Sigmoid colon (tissue), 7 donors: Measurements from ENCODE around the gene IL4I1. TPM values are rescaled to one million over a fixed set of nuclear protein-coding genes. Genes with fewer than 3 reads are reported as not detected.

Source experiments
- DNase-seq: peaks from one replicate; pipeline ENCODE4 v3.0.0-alpha.2; 2019
- H3K27ac ChIP-seq, 4 donors: fragments of 200-600 bp; sonication (generic); one replicate each; pipeline ENCODE4 v1.5.1; 2016 to 2019; ENCODE audit warnings: mild to moderate bottlenecking in 1 of 4
- H3K27me3 ChIP-seq, 3 donors: fragments of 200-600 bp; sonication (generic); one replicate each; pipeline ENCODE4 v1.5.1; 2019; ENCODE audit warnings: mild to moderate bottlenecking in 1 of 3
- H3K36me3 ChIP-seq, 4 donors: fragments of 200-600 bp; sonication (generic); one replicate each; pipeline ENCODE4 v1.5.1; 2016 to 2019
- H3K4me1 ChIP-seq, 4 donors: fragments of 200-600 bp; sonication (generic); one replicate each; pipeline ENCODE4 v1.5.1; 2017 to 2019
- H3K4me3 ChIP-seq, 4 donors: fragments of 200-600 bp; sonication (generic); one replicate each; pipeline ENCODE4 v1.5.1; 2017 to 2019; ENCODE audit warnings: mild to moderate bottlenecking in 2 of 4, moderate library complexity in 1 of 4
- H3K9me3 ChIP-seq, 4 donors: fragments of 200-600 bp in 3 of 4; sonication (generic) in 3 of 4; one replicate each; pipeline versions ENCODE4 v1.5.1 to v1.6.1; 2013 to 2019
- EP300 ChIP-seq, 4 donors: sonication (generic); formaldehyde crosslinking; IDR thresholded peaks; one replicate each; pipeline ENCODE4 v1.6.1; 2017; ENCODE audit warnings: antibody characterized with exemption in 4 of 4
- POLR2A ChIP-seq, 2 donors: fragments of 450-650 bp; IDR thresholded peaks; one replicate each; pipeline ENCODE4 v1.6.1; 2016; ENCODE audit warnings: antibody characterized with exemption in 2 of 2, mild to moderate bottlenecking in 2 of 2, moderate library complexity in 2 of 2
- POLR2AphosphoS5 ChIP-seq, 4 donors: sonication (generic); formaldehyde crosslinking; IDR thresholded peaks; one replicate each; pipeline ENCODE4 v1.6.1; 2017; ENCODE audit warnings: antibody characterized with exemption in 4 of 4
- WGBS, 2 donors: extraction: QIAGEN DNeasy Blood & Tissue Kit; methylation state at CpG; one replicate each; pipeline ENCODE4 v1.1.7; 2013; 5-methylcytosine and 5-hydroxymethylcytosine counted together
- intact Hi-C: fragments of 100-400 bp; cut with DNase I; formaldehyde crosslinking; loops from one replicate; pipeline ENCODE4 v1.15.1; 2023
- polyA plus RNA-seq, 3 donors: library from polyadenylated mRNA; stranded (reverse); fragments of 200-250 nt; gene quantifications; one replicate each; pipeline ENCODE4 v1.2.3, GENCODE V29; 2013
- total RNA-seq, 4 donors: library from RNA; depleted of rRNA; stranded (reverse); fragments of >200 nt; gene quantifications; one replicate each; pipeline ENCODE4 v1.1.0, GENCODE V29; 2016
- TF ChIP-seq, protein P1 (sequence below), 4 experiments: fragments of 450-650 bp in 3 of 4; fragments of 200-600 bp in 1 of 4; IDR thresholded peaks; one replicate each; pipeline ENCODE4 v1.5.1; 2016 to 2019; ENCODE audit warnings: antibody characterized with exemption in 4 of 4, mild to moderate bottlenecking in 3 of 4, moderate library complexity in 2 of 4
- donor health status: healthy with polysubstance abuse.
- donor health status: Bipolar disorder and iron deficiency.
- donor health status: healthy.

Gene IL4I1
- total and polyA plus RNA-seq, 7 donors: 0.28 to 6.8 (median 0.66) TPM

DNA sequence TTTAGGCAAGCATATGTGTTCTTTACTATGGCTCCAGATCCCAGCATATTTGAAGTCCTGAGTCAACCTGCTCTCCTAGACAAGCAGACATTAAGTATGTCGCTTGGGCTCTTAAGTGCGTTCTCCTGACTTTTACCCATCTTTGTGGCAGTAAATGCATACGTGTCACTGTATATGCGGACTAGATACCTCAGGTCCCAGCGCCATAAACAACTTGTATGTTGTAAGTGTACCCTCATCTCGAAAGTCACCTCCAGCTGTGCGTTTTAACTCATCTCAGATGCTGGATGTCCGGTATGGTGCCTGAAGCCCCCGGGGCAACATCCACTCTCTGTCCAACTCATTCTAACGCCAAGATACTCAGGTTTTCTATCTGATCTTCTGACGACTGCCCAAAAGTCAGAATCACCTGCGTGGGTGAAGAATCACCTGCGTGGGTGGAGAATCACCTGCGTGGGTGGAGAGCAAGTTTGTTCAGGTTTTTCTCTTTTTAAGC, 44.0 kb downstream of the IL4I1 start:
- Histone ChIP-seq H3K4me3 (peak overlapping the region in 2 of 4 donors; percentile 94 to 96), H3K4me1 (peaks cover 0 to 44% (median 33%) of the 10 kb centered on the region in 4 donors)

DNA sequence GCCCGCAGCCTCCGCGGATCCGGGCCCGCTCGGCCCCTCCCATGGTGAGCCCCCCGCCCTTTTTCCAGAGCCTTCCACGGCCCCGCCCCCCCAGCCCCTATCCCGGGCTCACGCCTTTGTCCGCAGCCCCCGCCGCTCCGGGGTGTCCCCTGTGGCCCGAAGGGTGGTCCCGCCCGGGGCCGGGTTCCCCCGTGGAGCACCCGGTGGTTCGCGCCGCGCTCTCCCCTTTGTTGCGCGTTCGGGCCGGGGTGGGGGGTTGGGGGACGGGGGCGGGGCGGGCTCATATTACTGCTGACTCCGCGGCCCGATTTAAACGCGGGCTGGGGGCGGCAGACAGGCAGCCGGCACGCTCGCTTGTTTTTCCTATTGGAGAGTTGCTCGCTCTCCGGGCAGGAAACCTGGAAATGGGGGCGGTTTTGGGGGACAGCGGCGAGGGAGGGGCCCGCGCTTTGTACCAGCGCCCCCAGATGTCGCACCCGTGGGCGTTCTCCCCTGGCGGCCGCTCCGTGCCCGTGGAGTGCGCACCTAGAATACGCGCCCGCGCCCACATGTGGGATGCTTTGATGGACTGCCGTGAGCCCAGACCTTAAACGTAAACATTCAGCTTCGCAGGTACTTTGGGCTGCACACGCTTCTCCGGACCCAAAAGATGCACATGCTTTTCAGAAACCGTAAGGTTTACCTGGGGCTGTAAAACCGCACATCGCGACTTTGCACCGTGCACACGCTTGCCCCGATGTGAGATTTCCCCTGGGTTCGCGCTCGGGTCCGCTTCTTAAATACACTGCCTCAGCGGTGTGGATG, 45.0 kb downstream of the IL4I1 start:
- no peaks in the 10 kb centered on the region for H3K9me3 ChIP-seq
- peak overlapping the region; percentile 99 to 100 (median 100) for H3K27ac ChIP-seq
- TF ChIP-seq POLR2AphosphoS5 (IDR thresholded peaks at IDR 0.05): peak in 2 of 4 donors; percentile 7 to 26
- TF ChIP-seq, protein P1, sequence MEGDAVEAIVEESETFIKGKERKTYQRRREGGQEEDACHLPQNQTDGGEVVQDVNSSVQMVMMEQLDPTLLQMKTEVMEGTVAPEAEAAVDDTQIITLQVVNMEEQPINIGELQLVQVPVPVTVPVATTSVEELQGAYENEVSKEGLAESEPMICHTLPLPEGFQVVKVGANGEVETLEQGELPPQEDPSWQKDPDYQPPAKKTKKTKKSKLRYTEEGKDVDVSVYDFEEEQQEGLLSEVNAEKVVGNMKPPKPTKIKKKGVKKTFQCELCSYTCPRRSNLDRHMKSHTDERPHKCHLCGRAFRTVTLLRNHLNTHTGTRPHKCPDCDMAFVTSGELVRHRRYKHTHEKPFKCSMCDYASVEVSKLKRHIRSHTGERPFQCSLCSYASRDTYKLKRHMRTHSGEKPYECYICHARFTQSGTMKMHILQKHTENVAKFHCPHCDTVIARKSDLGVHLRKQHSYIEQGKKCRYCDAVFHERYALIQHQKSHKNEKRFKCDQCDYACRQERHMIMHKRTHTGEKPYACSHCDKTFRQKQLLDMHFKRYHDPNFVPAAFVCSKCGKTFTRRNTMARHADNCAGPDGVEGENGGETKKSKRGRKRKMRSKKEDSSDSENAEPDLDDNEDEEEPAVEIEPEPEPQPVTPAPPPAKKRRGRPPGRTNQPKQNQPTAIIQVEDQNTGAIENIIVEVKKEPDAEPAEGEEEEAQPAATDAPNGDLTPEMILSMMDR (IDR thresholded peaks at IDR 0.05): no peak
- intact Hi-C loops: loop anchor here (2.0 kb wide), 1 partner anchor 33 kb away; the partner anchor contains the start of gene MED25
- peaks cover 0 to 44% (median 33%) of the 10 kb centered on the region in 4 donors for H3K4me1 ChIP-seq
- peak overlapping the region; percentile 76 to 100 (median 95) for H3K4me3 ChIP-seq
- peaks cover 0 to 24% (median 21%) of the 10 kb centered on the region in 4 donors for H3K36me3 ChIP-seq
- no peak for DNase-seq
- H3K27me3 ChIP-seq: no peaks in the 10 kb centered on the region
- 2% methylated on average over 78 of the region's 78 CpGs for WGBS, 2 donors

More for the DNA sequence above, 44.0 kb downstream of the IL4I1 start:
- intact Hi-C loops: no loop called here
- 77 to 85% methylated on average over 14 of the region's 14 CpGs for WGBS, 2 donors
- Histone ChIP-seq H3K27me3 (no peaks in the 10 kb centered on the region), H3K27ac (peak overlapping the region in 3 of 4 donors; percentile 99 to 100 (median 100)), H3K9me3 (no peaks in the 10 kb centered on the region), H3K36me3 (peaks cover 9 to 35% (median 30%) of the 10 kb centered on the region in 4 donors)
- TF ChIP-seq POLR2AphosphoS5 (IDR thresholded peaks at IDR 0.05): no peak
- TF ChIP-seq EP300 (IDR thresholded peaks at IDR 0.05): no peak
- TF ChIP-seq POLR2A (IDR thresholded peaks at IDR 0.05): no peak
- TF ChIP-seq, protein P1 (IDR thresholded peaks at IDR 0.05): no peak
- no peak for DNase-seq

DNA sequence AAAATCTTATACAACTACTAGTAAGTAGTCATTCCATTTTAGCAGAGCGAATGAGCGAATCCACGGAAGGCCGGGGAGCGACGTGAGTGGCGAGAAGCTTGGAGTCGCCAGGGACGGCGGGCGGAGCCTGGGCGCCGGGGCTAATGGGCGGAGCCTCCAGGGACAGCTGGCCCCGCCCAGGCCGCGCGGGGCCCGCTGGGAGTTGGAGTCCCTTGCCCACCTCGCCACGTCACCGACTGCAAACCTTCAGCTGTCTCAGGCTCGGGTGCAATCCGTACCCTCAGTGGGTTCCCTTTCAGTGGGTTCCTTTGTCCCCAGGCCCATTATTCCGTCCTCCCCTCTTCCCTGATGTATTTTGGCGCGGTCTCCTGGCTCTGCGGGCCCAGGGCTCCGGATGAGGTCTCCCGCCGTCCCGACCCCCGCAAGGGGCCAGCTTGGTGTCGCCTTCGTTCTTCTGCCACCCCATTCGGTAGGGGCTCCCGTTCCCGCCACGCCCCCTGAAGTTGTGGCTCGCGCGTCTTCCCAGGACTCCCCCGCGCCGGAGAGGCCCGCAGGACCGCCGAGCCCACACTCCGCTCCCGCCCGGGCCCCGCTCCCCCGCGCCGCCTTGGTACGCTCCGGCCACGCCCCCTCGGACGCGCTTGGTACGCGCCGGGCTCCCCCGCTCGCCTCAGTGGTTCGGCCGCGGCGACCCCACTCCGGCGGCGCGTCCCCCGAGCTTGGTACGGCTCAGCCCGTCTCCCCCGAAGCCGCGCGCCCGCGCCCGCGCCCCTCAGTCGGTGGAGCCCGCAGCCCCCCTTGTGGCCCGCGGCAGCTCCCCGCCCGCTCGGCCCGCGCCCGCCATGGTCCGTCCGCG, 46.0 kb downstream of the IL4I1 start, which contains the start of gene PTOV1:
TSS of gene PTOV1 (plus strand) at position 673 of the 856 bp plus-strand sequence.
- Histone ChIP-seq H3K4me1 (peaks cover 0 to 44% (median 33%) of the 10 kb centered on the region in 4 donors), H3K9me3 (no peaks in the 10 kb centered on the region), H3K27ac (peak within 1 kb of the TSS; percentile 99 to 100 (median 100)), H3K36me3 (peaks cover 0 to 15% (median 13%) of the 10 kb centered on the region in 4 donors), H3K4me3 (peak within 1 kb of the TSS; percentile 76 to 100 (median 95)), H3K27me3 (no peaks in the 10 kb centered on the region)
- WGBS, 2 donors: 1% methylated on average over 98 of the region's 98 CpGs
- intact Hi-C loops: loop anchor here (2.0 kb wide), 1 partner anchor 32 kb away; the partner anchor contains the start of gene MED25
- TF ChIP-seq EP300 (IDR thresholded peaks at IDR 0.05) (no peak), POLR2AphosphoS5 (IDR thresholded peaks at IDR 0.05) (peak; percentile 58 to 93 (median 83)), POLR2A (IDR thresholded peaks at IDR 0.05) (peak; percentile 53 to 76)
- TF ChIP-seq, protein P1 (IDR thresholded peaks at IDR 0.05): no peak
- DNase-seq: peak; percentile 97

DNA sequence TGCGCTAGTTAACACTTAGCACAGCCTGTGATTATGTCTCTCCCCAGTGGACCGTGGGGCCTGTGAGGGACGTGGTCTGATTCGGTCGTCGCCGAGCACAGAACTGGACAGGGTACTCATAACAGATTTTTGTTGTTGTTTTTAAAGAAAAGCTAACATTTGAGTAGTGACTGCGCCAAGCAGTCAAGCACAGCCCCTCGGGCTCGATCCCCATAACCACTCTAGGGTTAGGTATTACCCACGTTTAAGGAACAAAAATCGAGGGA, 46.5 kb downstream of the IL4I1 start:
- DNase-seq: no peak

More for the DNA sequence above, 46.5 kb downstream of the IL4I1 start:
- WGBS, 2 donors: 55 to 61% methylated on average over 12 of the region's 12 CpGs
- no peak for TF ChIP-seq POLR2AphosphoS5 (IDR thresholded peaks at IDR 0.05)
- TF ChIP-seq, protein P1 (IDR thresholded peaks at IDR 0.05): no peak
- TF ChIP-seq POLR2A (IDR thresholded peaks at IDR 0.05): no peak
- no peak for TF ChIP-seq EP300 (IDR thresholded peaks at IDR 0.05)
- Histone ChIP-seq H3K27ac (peak overlapping the region; percentile 99 to 100 (median 100)), H3K4me1 (peaks cover 0 to 43% (median 33%) of the 10 kb centered on the region in 4 donors), H3K27me3 (no peaks in the 10 kb centered on the region), H3K36me3 (peaks cover 0 to 9% (median 7%) of the 10 kb centered on the region in 4 donors), H3K4me3 (peak overlapping the region; percentile 76 to 100 (median 95)), H3K9me3 (no peaks in the 10 kb centered on the region)
- intact Hi-C loops: loop anchor here (2.0 kb wide), 1 partner anchor 31 kb away; the partner anchor contains the start of gene MED25
